ENCODE data around the gene DSG3. TPM values are rescaled to one million over a fixed set of nuclear protein-coding genes. Genes with fewer than 3 reads are reported as not detected.

The DSG3 gene
- total and polyA plus RNA-seq, 2 of the 8 experiments (the other 6 are each of a cell fraction or from before 2014, with no cell fraction given): 0.03 to 0.07 TPM

GRCh38 chr18:31417850-31418249 is 29.7 kb upstream of the DSG3 start (continued):
- TF ChIP-seq EZH2 (IDR thresholded peaks at IDR 0.05; ENCODE audit: low read depth, low read length, severe bottlenecking): no peak
- no peak for TF ChIP-seq GTF2F1 (IDR thresholded peaks at IDR 0.05; ENCODE audit: borderline replicate concordance, low read depth, low read length)
- TF ChIP-seq TCF12 (IDR thresholded peaks at IDR 0.05; ENCODE audit: low read depth, low read length): no peak

Measured in H1 (cell line).